Effector memory CD4-positive, alpha-beta T cell (primary cell): ENCODE results near the gene TEX35.

ENCODE experiments used
- DNase-seq, 3 donors: peaks; one replicate each; pipeline ENCODE4 v3.0.0-alpha.2; 2020
- H3K27ac ChIP-seq: 2 replicates; pipeline ENCODE4 v1.7.0; 2013; ENCODE audit warnings: mild to moderate bottlenecking, low read length, moderate library complexity; ENCODE audit not compliant: insufficient read depth, poor library complexity, severe bottlenecking
- H3K27me3 ChIP-seq: replicated peaks from 2 replicates; pipeline ENCODE4 v1.7.0; 2013; ENCODE audit warnings: mild to moderate bottlenecking, low read length; ENCODE audit not compliant: insufficient read depth, control insufficient read depth, poor library complexity, severe bottlenecking
- H3K36me3 ChIP-seq: 2 replicates; pipeline ENCODE4 v1.7.0; 2013; ENCODE audit warnings: mild to moderate bottlenecking, low read length, moderate library complexity; ENCODE audit not compliant: control insufficient read depth, insufficient read depth
- H3K4me1 ChIP-seq: 2 replicates; pipeline ENCODE4 v1.7.0; 2013; ENCODE audit warnings: low read length, mild to moderate bottlenecking; ENCODE audit not compliant: control insufficient read depth, insufficient read depth, poor library complexity, severe bottlenecking
- H3K4me3 ChIP-seq: 2 replicates; pipeline ENCODE4 v1.7.0; 2013; ENCODE audit warnings: low read length, low read depth, mild to moderate bottlenecking; ENCODE audit not compliant: insufficient read depth, poor library complexity, severe bottlenecking
- H3K9me3 ChIP-seq: 2 replicates; pipeline ENCODE4 v1.7.0; 2013; ENCODE audit warnings: mild to moderate bottlenecking, low read length, moderate library complexity; ENCODE audit not compliant: control insufficient read depth
- total RNA-seq, 3 donors: gene quantifications; one replicate each; lab custom pipeline; 2026; lab: John Stamatoyannopoulos, UW

TEX35 gene
- 0 reads per million in 3 donors for total RNA-seq

DNA sequence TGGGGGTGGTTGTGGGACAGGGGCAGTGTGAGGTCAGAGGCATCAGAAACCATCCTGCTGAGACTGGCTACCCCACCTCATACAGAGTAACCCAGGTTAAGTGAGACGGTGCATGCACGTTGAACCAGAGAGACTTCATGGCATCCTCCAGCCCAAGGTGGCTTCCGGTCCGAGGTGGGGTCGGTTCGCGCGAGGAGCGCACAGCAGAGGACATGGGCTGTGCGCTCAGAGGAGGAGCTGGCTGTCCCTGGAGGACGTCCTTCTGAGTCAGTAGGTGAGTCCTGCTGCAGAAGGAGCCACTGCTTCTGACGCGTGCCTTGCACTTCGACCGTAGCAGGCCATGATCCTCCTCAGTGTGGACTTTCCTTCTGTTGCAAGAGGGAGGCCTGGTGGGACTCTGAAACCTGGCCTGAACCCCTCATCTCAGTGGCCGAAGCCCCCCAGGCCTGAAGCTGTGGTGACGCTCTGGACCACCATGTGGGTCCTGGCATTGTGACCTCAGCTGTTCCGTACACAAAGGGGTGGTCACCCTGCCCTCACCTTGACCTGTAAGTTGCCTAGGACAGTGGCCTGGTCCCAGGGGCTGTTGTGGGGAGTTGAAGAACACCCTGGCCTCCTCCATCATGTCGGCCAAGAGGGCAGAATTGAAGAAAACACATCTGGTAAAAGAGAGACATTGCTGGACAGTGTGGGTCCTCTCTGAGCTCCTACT lies at the start of gene TEX35:
Gene TEX35, plus strand, starts transcription at position 544 of the 712 bp plus-strand sequence. Its CDS starts 80 bp downstream, at position 624.
- Histone ChIP-seq H3K4me3 (no peak within 1 kb of the TSS), H3K27me3 (no peaks in the 10 kb centered on the region), H3K27ac (no peak within 1 kb of the TSS)

DNA sequence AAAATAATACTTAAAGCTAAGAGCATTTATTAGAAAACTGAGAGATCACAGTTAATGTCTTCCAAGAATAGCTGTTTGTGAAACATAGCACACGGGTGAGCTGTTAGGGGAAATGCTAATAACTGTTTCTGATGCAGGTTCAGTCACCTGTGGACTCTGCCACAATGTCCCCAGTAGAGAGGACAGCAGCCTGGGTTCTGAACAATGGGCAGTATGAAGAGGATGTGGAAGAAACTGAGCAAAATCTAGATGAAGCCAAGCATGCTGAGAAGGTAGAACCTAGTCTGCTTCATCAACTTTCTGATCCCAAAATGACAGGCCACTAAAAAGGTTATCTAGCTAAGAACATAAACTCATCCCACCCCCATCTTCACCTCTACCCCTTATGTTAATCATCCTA lies 48.8 kb upstream of the TEX35 start:
- Histone ChIP-seq H3K4me1 (no peaks in the 10 kb centered on the region), H3K9me3 (no peaks in the 10 kb centered on the region), H3K27me3 (no peaks in the 10 kb centered on the region), H3K36me3 (no peaks in the 10 kb centered on the region), H3K4me3 (no peak overlapping the region), H3K27ac (no peak overlapping the region)
- no peak for DNase-seq

More for the DNA sequence above, at the start of gene TEX35:
- no peaks in the 10 kb centered on the region for H3K9me3 ChIP-seq
- no peaks in the 10 kb centered on the region for H3K36me3 ChIP-seq
- no peaks in the 10 kb centered on the region for H3K4me1 ChIP-seq
- DNase-seq = no peak

DNA sequence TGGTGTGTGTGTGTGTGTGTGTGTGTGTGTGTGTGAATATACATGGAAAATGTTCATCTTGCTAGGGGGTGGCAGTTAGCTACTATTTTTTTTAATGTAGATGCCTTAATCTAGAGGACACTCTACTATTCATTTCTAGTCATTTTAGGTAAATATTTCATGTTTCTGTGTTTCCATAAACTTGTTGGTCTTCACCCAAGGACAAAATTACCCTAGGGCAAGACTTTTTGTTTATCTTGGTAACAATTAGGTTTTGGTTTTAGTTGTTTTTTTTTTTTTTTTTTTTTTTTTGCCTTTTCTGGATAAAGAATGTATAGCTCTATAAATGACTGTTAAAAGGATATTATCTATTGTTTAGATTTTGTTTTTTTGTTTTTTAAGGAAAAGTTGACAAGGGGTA lies 48.3 kb upstream of the TEX35 start:
- Histone ChIP-seq H3K9me3 (no peaks in the 10 kb centered on the region), H3K4me3 (no peak overlapping the region), H3K27ac (no peak overlapping the region), H3K36me3 (no peaks in the 10 kb centered on the region), H3K4me1 (no peaks in the 10 kb centered on the region), H3K27me3 (no peaks in the 10 kb centered on the region)
- no peak for DNase-seq

DNA sequence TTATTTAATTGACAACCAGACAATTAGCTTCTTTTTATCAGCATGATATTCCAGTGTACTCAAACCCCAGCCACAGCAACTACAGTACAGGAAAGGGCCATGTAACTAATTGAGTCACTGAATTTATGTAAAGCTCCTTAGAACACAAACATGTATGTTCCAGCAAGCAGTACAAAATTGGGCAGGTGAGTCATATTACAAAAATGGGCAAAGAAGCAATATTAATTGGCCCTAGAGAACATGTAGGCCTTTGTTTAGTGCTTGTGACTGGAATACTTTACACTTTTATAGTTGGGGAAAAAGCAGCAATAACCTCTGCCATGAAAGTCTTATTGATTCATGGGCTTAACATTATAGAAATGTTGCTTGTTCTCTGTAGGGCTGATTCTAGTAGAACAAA lies 47.9 kb upstream of the TEX35 start:
- Histone ChIP-seq H3K36me3 (no peaks in the 10 kb centered on the region), H3K27ac (no peak overlapping the region)
- no peak for DNase-seq

DNA sequence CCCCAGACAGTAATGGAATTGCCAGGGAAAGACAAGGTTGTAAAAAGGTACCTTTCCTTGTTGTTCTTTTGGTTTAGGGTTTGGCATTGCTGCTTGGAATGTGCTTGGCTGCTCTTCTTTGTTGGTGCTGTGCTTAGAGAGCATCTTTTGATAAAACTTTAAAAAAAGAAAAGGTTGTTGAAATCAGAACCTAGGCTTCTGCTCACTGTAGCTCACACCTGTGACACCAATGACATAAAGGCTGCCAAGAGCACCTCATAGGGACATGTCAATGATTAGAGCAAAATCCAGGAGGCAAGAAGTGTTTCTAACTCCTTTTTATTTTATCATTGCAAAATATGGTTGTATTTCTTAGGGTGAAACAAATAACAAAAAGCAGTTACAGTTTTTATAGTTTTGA lies 45.1 kb upstream of the TEX35 start:
- Histone ChIP-seq H3K4me1 (no peaks in the 10 kb centered on the region), H3K27me3 (no peaks in the 10 kb centered on the region), H3K9me3 (no peaks in the 10 kb centered on the region), H3K27ac (no peak overlapping the region), H3K36me3 (no peaks in the 10 kb centered on the region), H3K4me3 (no peak overlapping the region)
- no peak for DNase-seq

More for the DNA sequence above, 47.9 kb upstream of the TEX35 start:
- Histone ChIP-seq H3K4me1 (no peaks in the 10 kb centered on the region), H3K9me3 (no peaks in the 10 kb centered on the region), H3K4me3 (no peak overlapping the region), H3K27me3 (no peaks in the 10 kb centered on the region)

DNA sequence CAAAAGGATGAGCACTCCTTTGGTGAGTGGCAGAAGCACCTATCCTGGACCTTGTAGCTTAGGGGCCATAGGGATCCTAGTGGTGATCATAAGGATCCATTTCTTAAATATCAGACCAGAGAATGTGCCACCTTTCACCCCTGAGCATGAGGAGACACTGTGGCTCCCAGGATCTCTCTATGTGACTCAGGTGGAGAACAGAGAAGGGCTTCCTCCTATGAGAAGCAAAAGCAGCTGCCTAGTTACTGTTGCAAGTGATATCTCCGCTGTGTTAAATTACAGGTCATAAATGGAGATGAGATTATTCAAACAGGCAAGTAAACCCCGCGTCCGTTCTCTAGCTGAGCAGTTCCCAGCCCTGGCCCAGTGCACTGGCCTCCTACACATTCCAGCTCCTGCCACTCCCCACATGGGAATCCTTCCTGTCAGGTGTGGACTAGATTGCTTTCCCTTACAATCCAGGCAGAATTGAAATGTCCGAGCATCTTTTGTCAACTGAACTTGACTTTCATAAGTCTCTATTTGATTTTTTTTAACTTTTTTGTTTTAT lies 42.4 kb upstream of the TEX35 start:
- Histone ChIP-seq H3K4me3 (no peak overlapping the region), H3K27me3 (no peaks in the 10 kb centered on the region), H3K36me3 (no peaks in the 10 kb centered on the region), H3K27ac (no peak overlapping the region), H3K9me3 (no peaks in the 10 kb centered on the region), H3K4me1 (no peaks in the 10 kb centered on the region)
- no peak for DNase-seq

DNA sequence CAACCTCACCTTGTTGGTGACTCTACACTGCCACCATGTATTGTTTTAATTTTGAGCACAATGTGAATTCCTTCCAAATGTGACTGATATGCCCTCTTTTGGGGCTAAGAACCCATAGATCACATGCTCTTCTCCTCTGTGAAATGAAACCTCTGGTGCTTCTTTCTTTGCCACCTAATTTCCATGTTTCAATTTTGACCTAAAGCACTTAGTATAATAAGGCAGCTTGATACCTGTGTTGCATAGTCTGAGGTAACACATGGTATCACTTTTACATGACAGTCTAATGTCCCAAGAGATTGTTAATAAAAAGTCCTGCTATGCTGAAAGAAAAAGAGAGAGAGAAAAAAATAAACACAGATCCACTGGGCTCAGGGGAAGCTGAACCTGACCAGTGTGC lies 40.4 kb upstream of the TEX35 start:
- H3K36me3 ChIP-seq = no peaks in the 10 kb centered on the region
- DNase-seq = no peak
- H3K27me3 ChIP-seq = no peaks in the 10 kb centered on the region
- H3K27ac ChIP-seq = no peak overlapping the region
- no peaks in the 10 kb centered on the region for H3K9me3 ChIP-seq
- no peak overlapping the region for H3K4me3 ChIP-seq
- H3K4me1 ChIP-seq = no peaks in the 10 kb centered on the region

DNA sequence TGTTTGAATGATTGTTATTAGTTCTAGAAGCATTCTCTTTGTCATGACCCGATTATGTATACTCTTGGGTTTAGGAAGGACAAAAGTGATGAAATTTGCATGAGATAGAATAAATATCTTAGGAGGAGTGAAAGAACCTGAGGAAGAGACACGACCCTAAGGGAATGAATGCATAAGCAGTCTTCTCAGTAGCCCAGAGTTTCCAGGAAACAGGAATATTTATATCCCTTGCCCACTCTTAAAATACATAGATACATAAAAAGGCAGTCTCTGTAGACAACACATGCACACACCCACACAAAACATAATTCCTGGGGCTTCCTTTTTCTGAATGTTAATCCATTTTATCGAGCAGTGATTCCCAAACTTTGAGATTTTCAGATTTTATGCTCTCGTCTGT lies 35.5 kb upstream of the TEX35 start:
- no peak for DNase-seq
- Histone ChIP-seq H3K4me3 (no peak overlapping the region), H3K4me1 (no peaks in the 10 kb centered on the region), H3K9me3 (no peaks in the 10 kb centered on the region), H3K27me3 (no peaks in the 10 kb centered on the region), H3K27ac (no peak overlapping the region), H3K36me3 (no peaks in the 10 kb centered on the region)

DNA sequence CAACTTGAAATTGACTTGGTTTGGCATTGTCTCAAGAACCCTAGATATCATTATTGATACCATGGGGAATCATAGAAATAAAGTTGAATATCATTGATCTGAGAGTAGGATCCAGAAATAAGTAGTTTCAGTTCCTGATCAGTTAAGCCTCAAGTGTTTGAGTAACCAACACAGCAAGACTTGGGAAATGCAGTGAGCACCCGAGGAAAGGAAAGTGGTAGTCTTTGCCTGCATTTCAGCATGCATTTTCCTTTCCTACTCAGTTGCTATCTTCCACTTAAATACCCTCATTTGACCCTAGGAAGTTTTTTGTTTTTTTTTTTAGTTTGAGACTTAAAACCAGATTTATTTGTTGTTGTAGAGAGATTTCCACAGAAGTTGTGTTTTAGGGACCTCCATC lies 35.1 kb upstream of the TEX35 start:
- Histone ChIP-seq H3K9me3 (no peaks in the 10 kb centered on the region), H3K36me3 (no peaks in the 10 kb centered on the region), H3K27ac (no peak overlapping the region), H3K4me1 (no peaks in the 10 kb centered on the region), H3K27me3 (no peaks in the 10 kb centered on the region), H3K4me3 (no peak overlapping the region)
- no peak for DNase-seq

DNA sequence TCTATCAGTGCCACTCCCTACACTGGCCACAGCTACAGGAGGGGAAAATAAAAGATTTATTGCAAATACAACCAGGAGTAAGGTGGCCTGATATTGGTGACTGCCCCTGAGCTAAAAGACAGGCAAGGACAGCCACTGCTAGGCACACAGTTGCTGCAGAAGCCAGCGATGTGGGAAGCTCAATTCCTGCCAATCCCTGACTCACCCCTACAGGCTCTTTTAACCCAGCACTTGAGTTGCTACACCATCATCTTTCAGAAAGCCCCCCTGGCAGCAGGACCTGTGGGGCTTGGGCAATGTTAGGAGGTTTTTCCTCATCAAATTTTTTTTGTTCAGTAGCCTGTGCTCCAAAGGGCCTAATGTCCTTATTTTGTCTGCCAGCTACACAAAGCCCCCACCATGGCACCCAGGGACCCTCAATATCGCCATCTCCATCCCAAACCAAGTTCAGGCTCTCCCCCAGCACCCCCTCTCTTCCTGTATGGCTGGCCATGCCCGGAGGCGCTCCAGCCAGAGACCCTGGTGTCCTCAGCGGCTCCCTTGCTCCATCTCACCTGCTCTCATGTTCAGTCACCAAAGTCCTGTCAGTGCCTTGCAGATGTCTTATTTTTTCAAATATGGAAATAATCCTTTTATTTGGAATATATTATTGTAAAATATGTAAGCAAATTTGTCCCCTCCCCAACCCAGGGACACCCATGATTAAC lies 29.5 kb upstream of the TEX35 start:
- Histone ChIP-seq H3K27ac (no peak overlapping the region), H3K4me1 (no peaks in the 10 kb centered on the region), H3K36me3 (no peaks in the 10 kb centered on the region), H3K27me3 (no peaks in the 10 kb centered on the region), H3K9me3 (no peaks in the 10 kb centered on the region), H3K4me3 (no peak overlapping the region)
- DNase-seq = no peak
